Neural progenitor cell (in vitro differentiated cells): ENCODE results near the gene FBLN1.

Experiments used
- EZH2 ChIP-seq: fragments of 200-600 bp; sonication (generic); IDR thresholded peaks from 2 replicates; pipeline ENCODE4 v1.6.1; 2017; ENCODE audit warnings: antibody characterized with exemption, mild to moderate bottlenecking, moderate library complexity
- TF ChIP-seq, protein P1 (sequence below): fragments of 200-600 bp; sonication (generic); IDR thresholded peaks from 2 replicates; pipeline ENCODE4 v1.5.1; 2017; ENCODE audit warnings: antibody characterized with exemption, mild to moderate bottlenecking

- TF ChIP-seq, protein P1, sequence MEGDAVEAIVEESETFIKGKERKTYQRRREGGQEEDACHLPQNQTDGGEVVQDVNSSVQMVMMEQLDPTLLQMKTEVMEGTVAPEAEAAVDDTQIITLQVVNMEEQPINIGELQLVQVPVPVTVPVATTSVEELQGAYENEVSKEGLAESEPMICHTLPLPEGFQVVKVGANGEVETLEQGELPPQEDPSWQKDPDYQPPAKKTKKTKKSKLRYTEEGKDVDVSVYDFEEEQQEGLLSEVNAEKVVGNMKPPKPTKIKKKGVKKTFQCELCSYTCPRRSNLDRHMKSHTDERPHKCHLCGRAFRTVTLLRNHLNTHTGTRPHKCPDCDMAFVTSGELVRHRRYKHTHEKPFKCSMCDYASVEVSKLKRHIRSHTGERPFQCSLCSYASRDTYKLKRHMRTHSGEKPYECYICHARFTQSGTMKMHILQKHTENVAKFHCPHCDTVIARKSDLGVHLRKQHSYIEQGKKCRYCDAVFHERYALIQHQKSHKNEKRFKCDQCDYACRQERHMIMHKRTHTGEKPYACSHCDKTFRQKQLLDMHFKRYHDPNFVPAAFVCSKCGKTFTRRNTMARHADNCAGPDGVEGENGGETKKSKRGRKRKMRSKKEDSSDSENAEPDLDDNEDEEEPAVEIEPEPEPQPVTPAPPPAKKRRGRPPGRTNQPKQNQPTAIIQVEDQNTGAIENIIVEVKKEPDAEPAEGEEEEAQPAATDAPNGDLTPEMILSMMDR: no peak
- TF ChIP-seq EZH2: no peak
These were observed 119.3 kb downstream of the FBLN1 start for GRCh38 chr22:45621836-45622600.
